Heart right ventricle (tissue), 16 donors: Measurements from ENCODE around the gene GABRB1. TPM values are rescaled to one million over a fixed set of nuclear protein-coding genes. Genes with fewer than 3 reads are reported as not detected.

Experiments
- ATAC-seq, 8 donors: fragments of 200-7000 bp; cut with Tn5 transposase; one replicate each; pipeline ENCODE4 v1.9.1; 2020; ENCODE audit warnings: mild to moderate bottlenecking in 8 of 8, moderate library complexity in 8 of 8, moderate number of reproducible peaks in 1 of 8
- DNase-seq, 2 donors: peaks; one replicate each; pipeline ENCODE4 v3.0.0-alpha.2; 2020
- H3K27ac ChIP-seq, 10 donors: fragments of 200-600 bp; sonication (generic) in 2 of 10; one replicate each; pipeline versions ENCODE4 v1.5.0 to v1.8.0; 2020 to 2022; ENCODE audit warnings: mild to moderate bottlenecking in 3 of 10
- H3K27me3 ChIP-seq, 7 donors: fragments of 200-600 bp; one replicate each; pipeline ENCODE4 v1.8.0; 2021 to 2022; ENCODE audit warnings: mild to moderate bottlenecking in 2 of 7
- H3K36me3 ChIP-seq, 9 donors: fragments of 200-600 bp; sonication (generic) in 1 of 9; one replicate each; pipeline versions ENCODE4 v1.5.0 to v1.8.0; 2020 to 2022; ENCODE audit warnings: mild to moderate bottlenecking in 2 of 9
- H3K4me1 ChIP-seq, 9 donors: fragments of 200-600 bp; sonication (generic) in 1 of 9; one replicate each; pipeline versions ENCODE4 v1.5.0 to v1.8.0; 2020 to 2022; ENCODE audit warnings: mild to moderate bottlenecking in 4 of 9
- H3K4me3 ChIP-seq, 10 donors: fragments of 200-600 bp; sonication (generic) in 2 of 10; one replicate each; pipeline versions ENCODE4 v1.5.0 to v1.8.0; 2020 to 2022; ENCODE audit warnings: mild to moderate bottlenecking in 7 of 10, moderate library complexity in 2 of 10
- H3K9me3 ChIP-seq, 11 donors: fragments of 200-600 bp in 10 of 11; sonication (generic) in 2 of 11; one replicate each; pipeline versions ENCODE4 v1.5.0 to v1.8.0; 2013 to 2022; ENCODE audit warnings: mild to moderate bottlenecking in 2 of 11, control low read depth in 1 of 11, moderate library complexity in 1 of 11
- CTCF ChIP-seq, 9 donors: fragments of 200-600 bp; sonication (generic) in 2 of 9; IDR thresholded peaks; one replicate each; pipeline versions ENCODE4 v1.5.0 to v1.8.0; 2021 to 2022; ENCODE audit warnings: antibody characterized with exemption in 9 of 9, mild to moderate bottlenecking in 5 of 9, moderate library complexity in 1 of 9
- WGBS, 2 donors: extraction: QIAGEN DNeasy Blood & Tissue Kit; methylation state at CpG; one replicate each; pipeline ENCODE4 v1.1.7; 2013; ENCODE audit warnings: inconsistent platforms in 1 of 2; 5-methylcytosine and 5-hydroxymethylcytosine counted together
- intact Hi-C, 10 donors: fragments of 100-400 bp; cut with DNase I; formaldehyde crosslinking; loops; one replicate each; pipeline versions ENCODE4 v1.11.1 to v1.14.2; 2022
- polyA plus RNA-seq, 2 donors: library from polyadenylated mRNA; stranded (reverse); fragments of 200-250 nt; gene quantifications; one replicate each; pipeline ENCODE4 v1.2.3, GENCODE V29; 2013
- total RNA-seq, 10 donors: library from RNA; stranded (reverse); fragmentation: NEBNext Ultra II Directional in 3 of 10; extraction: Animal tissue kit (Norgen Biotek cat#: 25700) in 3 of 10; gene quantifications; one replicate each; pipeline versions ENCODE4 v1.2.1 to v1.2.4, GENCODE V29; 2021 to 2023
- donor health status: Arrhythmogenic right ventricular cardiomyopathy.
- donor health status: ischemic (EF 13 %, LVEDD 7.1; RV severe dilation, severe dysfunction).
- donor health status: healthy with polysubstance abuse.
- donor health status: DM: no; HTN: yes; CAD: no.
- donor health status: DM: no; HTN: no; CAD: no.
- donor health status: ischemic (EF 25% LVEDD 6.9; RV normal size, moderate dysfunction).
- donor health status: ischemic (EF 25% LVEDD 5.7; RV mildly dilated, moderate dysfunction).
- donor health status: healthy.
- donor health status: DM: yes; HTN: yes; CAD: no.
- donor health status: Ischemic cardiomyopathy.
- donor health status: ischemic (EF 35%, LVEDD 5.7; RV mildly dilated, moderate dysfunction).
- donor health status: nonischemic (EF 11% LVEDD 7.7; RV severe dilation, severe dysfunction).
- donor health status: DM: yes; HTN: yes; CAD: no.
- donor health status: PGD.
- donor health status: ischemic (EF 29% LVEDD 5.4; RV normal size, mild dysfunction).
- donor health status: nonischemic (EF 23%, LVEDD 6.1; RV moderate dilation, normal function).

The GABRB1 gene
- total and polyA plus RNA-seq, 12 donors = 0.51 to 9.9 (median 6.2) TPM

- H3K4me3 ChIP-seq = no peak overlapping the region
- WGBS, 2 donors = 78 to 88% methylated on average over 5 of the region's 5 CpGs
- no peak overlapping the region for H3K27ac ChIP-seq
- no peak for TF ChIP-seq CTCF (IDR thresholded peaks at IDR 0.05)
- H3K4me1 ChIP-seq = peaks cover 0 to 3% (median 0%) of the 10 kb centered on the region in 9 donors
- H3K9me3 ChIP-seq = no peaks in the 10 kb centered on the region
- no peaks in the 10 kb centered on the region for H3K27me3 ChIP-seq
- intact Hi-C loops = no loop called here
- no peak for ATAC-seq
- no peaks in the 10 kb centered on the region for H3K36me3 ChIP-seq
- no peak for DNase-seq
Observed at GRCh38 chr4:47390428-47391125, 359.2 kb downstream of the GABRB1 start.

GRCh38 chr4:47391256-47391655, 359.9 kb downstream of the GABRB1 start:
- ATAC-seq (no peak), DNase-seq (no peak)
- H3K4me3 ChIP-seq = no peak overlapping the region
- H3K27ac ChIP-seq = no peak overlapping the region
- intact Hi-C loops = no loop called here
- TF ChIP-seq CTCF (IDR thresholded peaks at IDR 0.05) = no peak
- 91 to 97% methylated on average over 3 of the region's 3 CpGs for WGBS, 2 donors
- no peaks in the 10 kb centered on the region for H3K36me3 ChIP-seq
- H3K4me1 ChIP-seq = peaks cover 0 to 3% (median 0%) of the 10 kb centered on the region in 9 donors
- H3K27me3 ChIP-seq = no peaks in the 10 kb centered on the region
- H3K9me3 ChIP-seq = no peaks in the 10 kb centered on the region

- H3K9me3 ChIP-seq = no peaks in the 10 kb centered on the region
- no peaks in the 10 kb centered on the region for H3K27me3 ChIP-seq
- H3K4me1 ChIP-seq = no peaks in the 10 kb centered on the region
- TF ChIP-seq CTCF (IDR thresholded peaks at IDR 0.05) = no peak
- ATAC-seq (no peak), DNase-seq (no peak)
- H3K27ac ChIP-seq = no peak overlapping the region
- H3K4me3 ChIP-seq = no peak overlapping the region
- 69 to 86% methylated on average over 2 of the region's 2 CpGs for WGBS, 2 donors
- intact Hi-C loops = no loop called here
- H3K36me3 ChIP-seq = no peaks in the 10 kb centered on the region
Observed at GRCh38 chr4:47406408-47406807, 375.0 kb downstream of the GABRB1 start.

- intact Hi-C loops = no loop called here
- H3K4me1 ChIP-seq = no peaks in the 10 kb centered on the region
- DNase-seq (no peak), ATAC-seq (no peak)
- no peaks in the 10 kb centered on the region for H3K9me3 ChIP-seq
- H3K27me3 ChIP-seq = no peaks in the 10 kb centered on the region
- no peak overlapping the region for H3K27ac ChIP-seq
- WGBS, 2 donors = 70 to 75% methylated on average over 1 of the region's 1 CpG
- no peaks in the 10 kb centered on the region for H3K36me3 ChIP-seq
- no peak for TF ChIP-seq CTCF (IDR thresholded peaks at IDR 0.05)
- no peak overlapping the region for H3K4me3 ChIP-seq
Observed at GRCh38 chr4:47410271-47410670, 378.9 kb downstream of the GABRB1 start.
